Measurements from ENCODE around the gene CHSY1. TPM values are rescaled to one million over a fixed set of nuclear protein-coding genes. Genes with fewer than 3 reads are reported as not detected.

The CHSY1 gene
- total and polyA plus RNA-seq, 12 donors, result 14.8 to 82.5 (median 34.2) TPM

- Histone ChIP-seq H3K36me3 (replicated peaks in 1 of 2) (no peaks in the 10 kb centered on the region), H3K27me3 (no peaks in the 10 kb centered on the region), H3K4me1 (replicated peaks in 1 of 2) (no peaks in the 10 kb centered on the region), H3K4me3 (no peak overlapping the region), H3K9me3 (replicated peaks in 1 of 3) (no peaks in the 10 kb centered on the region), H3K27ac (no peak overlapping the region)
- no peak for DNase-seq
- intact Hi-C loops (cut with DNase I), result no loop called here
- TF ChIP-seq CTCF (IDR thresholded peaks at IDR 0.05) (no peak), POLR2A (IDR thresholded peaks at IDR 0.05) (no peak)
These were observed 109.8 kb downstream of the CHSY1 start for GRCh38 chr15:101141926-101142527.

- no peak for DNase-seq
- 67 to 100% (median 93%) methylated on average over 2 of the region's 2 CpGs for WGBS, 4 donors
- TF ChIP-seq POLR2A (IDR thresholded peaks at IDR 0.05) (no peak), CTCF (IDR thresholded peaks at IDR 0.05) (no peak)
- Histone ChIP-seq H3K4me1 (replicated peaks in 1 of 2) (no peaks in the 10 kb centered on the region), H3K9me3 (replicated peaks in 1 of 3) (no peaks in the 10 kb centered on the region), H3K4me3 (no peak overlapping the region), H3K27me3 (no peaks in the 10 kb centered on the region), H3K36me3 (replicated peaks in 1 of 2) (no peaks in the 10 kb centered on the region), H3K27ac (no peak overlapping the region)
- intact Hi-C loops (cut with DNase I), result no loop called here
These were observed 111.2 kb downstream of the CHSY1 start for GRCh38 chr15:101140697-101141065.

GRCh38 chr15:101139986-101140696 is 111.7 kb downstream of the CHSY1 start:
- 80 to 89% (median 84%) methylated on average over 12 to 15 of the region's 15 CpGs for WGBS, 4 donors
- TF ChIP-seq POLR2A (IDR thresholded peaks at IDR 0.05) (no peak), CTCF (IDR thresholded peaks at IDR 0.05) (no peak)
- intact Hi-C loops (cut with DNase I), result no loop called here
- no peak for DNase-seq
- no peaks in the 10 kb centered on the region for H3K27me3 ChIP-seq
- H3K27ac ChIP-seq, result no peak overlapping the region
- H3K4me1 ChIP-seq (replicated peaks in 1 of 2), result no peaks in the 10 kb centered on the region
- H3K36me3 ChIP-seq (replicated peaks in 1 of 2), result no peaks in the 10 kb centered on the region
- no peaks in the 10 kb centered on the region for H3K9me3 ChIP-seq (replicated peaks in 1 of 3)
- H3K4me3 ChIP-seq, result no peak overlapping the region

GRCh38 chr15:101138913-101139880 is 112.7 kb downstream of the CHSY1 start:
- no peaks in the 10 kb centered on the region for H3K4me1 ChIP-seq (replicated peaks in 1 of 2)
- H3K9me3 ChIP-seq (replicated peaks in 1 of 3), result no peaks in the 10 kb centered on the region
- no peak overlapping the region for H3K4me3 ChIP-seq
- no peaks in the 10 kb centered on the region for H3K36me3 ChIP-seq (replicated peaks in 1 of 2)
- no peaks in the 10 kb centered on the region for H3K27me3 ChIP-seq
- no peak for TF ChIP-seq CTCF (IDR thresholded peaks at IDR 0.05)
- no peak for TF ChIP-seq POLR2A (IDR thresholded peaks at IDR 0.05)
- H3K27ac ChIP-seq, result no peak overlapping the region
- intact Hi-C loops (cut with DNase I), result no loop called here
- no peak for DNase-seq
- 83 to 89% (median 86%) methylated on average over 21 to 22 of the region's 22 CpGs for WGBS, 4 donors
